Ascending aorta (tissue), 2 donors: ENCODE data around the gene MAML1. TPM values are rescaled to one million over a fixed set of nuclear protein-coding genes. Genes with fewer than 3 reads are reported as not detected.
A peak's percentile ranks its signal among the peaks of the same experiment; 100 is the strongest.

ENCODE experiments used
- DNase-seq, 2 donors: peaks; one replicate each; pipeline ENCODE4 v3.0.0-alpha.2; 2019; ENCODE audit warnings: low spot score in 2 of 2
- H3K27ac ChIP-seq, 2 donors: fragments of 200-600 bp; sonication (generic); one replicate each; pipeline ENCODE4 v1.5.1; 2016 to 2017; ENCODE audit warnings: mild to moderate bottlenecking in 1 of 2
- H3K27me3 ChIP-seq: fragments of 200-600 bp; sonication (generic); one replicate; pipeline ENCODE4 v1.5.1; 2017
- H3K36me3 ChIP-seq, 2 donors: fragments of 200-600 bp; sonication (generic); one replicate each; pipeline ENCODE4 v1.5.1; 2016
- H3K4me1 ChIP-seq, 2 donors: fragments of 200-600 bp; sonication (generic); one replicate each; pipeline ENCODE4 v1.5.1; 2016 to 2017; ENCODE audit warnings: mild to moderate bottlenecking in 1 of 2
- H3K4me3 ChIP-seq, 2 donors: fragments of 200-600 bp; sonication (generic); one replicate each; pipeline ENCODE4 v1.5.1; 2016 to 2017; ENCODE audit warnings: mild to moderate bottlenecking in 1 of 2
- H3K9me3 ChIP-seq, 2 donors: fragments of 200-600 bp; sonication (generic); one replicate each; pipeline ENCODE4 v1.5.1; 2016
- CTCF ChIP-seq, 3 experiments: fragments of 200-600 bp in 2 of 3; fragments of 450-650 bp in 1 of 3; sonication (generic) in 2 of 3; IDR thresholded peaks; one replicate each; pipeline ENCODE4 v1.5.1; 2016 to 2019; ENCODE audit warnings: antibody characterized with exemption in 3 of 3, mild to moderate bottlenecking in 1 of 3, moderate library complexity in 1 of 3
- intact Hi-C: fragments of 100-400 bp; cut with DNase I; formaldehyde crosslinking; loops from one replicate; pipeline ENCODE4 v1.15.1; 2023
- total RNA-seq: library from RNA; depleted of rRNA; stranded (reverse); fragments of >200 nt; gene quantifications from one replicate; pipeline ENCODE4 v1.1.0, GENCODE V29; 2016

The MAML1 gene
- total RNA-seq, 1 donor from 2014 or later: 42.6 TPM

- no peaks in the 10 kb centered on the region for H3K9me3 ChIP-seq
- peaks cover 0 to 6% of the 10 kb centered on the region in 2 donors for H3K36me3 ChIP-seq
- no peaks in the 10 kb centered on the region for H3K27me3 ChIP-seq
- H3K4me1 ChIP-seq: peaks cover 16 to 27% of the 10 kb centered on the region in 2 donors
- peak overlapping the region; percentile 58 to 68 for H3K4me3 ChIP-seq
- intact Hi-C loops: loop anchor here (5.0 kb wide), 2 partner anchors 119 to 259 kb away; partner anchors contain the start of gene CANX
- peak overlapping the region in 1 of 2 donors; percentile 47 for H3K27ac ChIP-seq
- DNase-seq: no peak
- no peak for TF ChIP-seq CTCF (IDR thresholded peaks at IDR 0.05)
Measured at GRCh38 chr5:179816401-179816795, 83.8 kb downstream of the MAML1 start.

GRCh38 chr5:179816796-179817469 lies 84.3 kb downstream of the MAML1 start:
- H3K27ac ChIP-seq: peak overlapping the region; percentile 47 to 100
- DNase-seq: no peak

GRCh38 chr5:179817470-179817840 lies 84.8 kb downstream of the MAML1 start:
- intact Hi-C loops: loop anchor here (5.0 kb wide), 2 partner anchors 120 to 260 kb away; partner anchors contain the start of gene CANX
- no peak for TF ChIP-seq CTCF (IDR thresholded peaks at IDR 0.05)
- H3K27me3 ChIP-seq: no peaks in the 10 kb centered on the region
- no peaks in the 10 kb centered on the region for H3K9me3 ChIP-seq
- H3K4me3 ChIP-seq: peak overlapping the region; percentile 58 to 68
- peaks cover 2 to 4% of the 10 kb centered on the region in 2 donors for H3K36me3 ChIP-seq
- H3K27ac ChIP-seq: peak overlapping the region; percentile 47 to 100
- peaks cover 20 to 33% of the 10 kb centered on the region in 2 donors for H3K4me1 ChIP-seq
- no peak for DNase-seq

More at GRCh38 chr5:179816796-179817469, 84.3 kb downstream of the MAML1 start:
- no peaks in the 10 kb centered on the region for H3K9me3 ChIP-seq
- no peaks in the 10 kb centered on the region for H3K27me3 ChIP-seq
- H3K4me1 ChIP-seq: peaks cover 16 to 28% of the 10 kb centered on the region in 2 donors
- H3K4me3 ChIP-seq: peak overlapping the region; percentile 58 to 68
- TF ChIP-seq CTCF (IDR thresholded peaks at IDR 0.05): peak in 1 of 3 experiments; percentile 19
- peaks cover 0 to 6% of the 10 kb centered on the region in 2 donors for H3K36me3 ChIP-seq
- intact Hi-C loops: loop anchor here (5.0 kb wide), 2 partner anchors 120 to 260 kb away; partner anchors contain the start of gene CANX

- DNase-seq: no peak
- peak overlapping the region; percentile 98 to 100 for H3K27ac ChIP-seq
- peaks cover 26 to 38% of the 10 kb centered on the region in 2 donors for H3K4me1 ChIP-seq
Measured at GRCh38 chr5:179817890-179818745, 85.5 kb downstream of the MAML1 start.

More at GRCh38 chr5:179817890-179818745, 85.5 kb downstream of the MAML1 start:
- no peak for TF ChIP-seq CTCF (IDR thresholded peaks at IDR 0.05)
- no peaks in the 10 kb centered on the region for H3K9me3 ChIP-seq
- H3K36me3 ChIP-seq: peaks cover 6 to 8% of the 10 kb centered on the region in 2 donors
- H3K27me3 ChIP-seq: no peaks in the 10 kb centered on the region
- intact Hi-C loops: loop anchor here (2.0 to 5.0 kb wide), 3 partner anchors 53 to 261 kb away; partner anchors contain the start of gene CANX
- peak overlapping the region; percentile 84 to 98 for H3K4me3 ChIP-seq
